ENCODE measurements around the gene MYH9.

The MYH9 gene

DNA sequence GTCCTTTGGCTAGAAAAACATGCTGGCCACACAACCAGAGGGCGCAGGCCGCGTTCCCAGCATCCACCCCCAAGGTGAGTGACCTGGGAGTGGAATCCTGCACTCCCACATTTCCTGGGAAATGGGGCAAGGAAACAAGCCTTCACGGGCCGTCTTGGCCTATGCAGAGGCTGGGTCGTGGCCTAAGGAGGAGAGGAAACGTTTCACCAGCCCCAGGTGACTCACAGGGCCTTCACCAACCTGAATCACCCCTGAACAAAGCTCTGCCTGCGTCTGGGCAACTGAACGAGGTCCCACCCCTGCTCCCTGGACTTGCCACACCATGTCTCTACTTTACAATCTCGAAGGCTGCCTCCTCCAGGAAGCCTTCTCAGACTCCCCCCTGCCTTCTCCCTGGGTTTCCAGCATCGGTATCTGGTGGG lies 13.2 kb downstream of the MYH9 start:
- WGBS, 2 experiments (ENCODE audit: insufficient coverage in 2 of 2): 81 to 95% methylated on average over 8 to 9 of the region's 11 CpGs

GRCh38 chr22:36373258-36373579 lies 14.5 kb downstream of the MYH9 start:
- peak overlapping the region; percentile 47 for H3K27ac ChIP-seq (ENCODE audit: low read depth, low read length, severe bottlenecking)
- 89 to 90% methylated on average over 6 to 7 of the region's 7 CpGs for WGBS, 2 experiments (ENCODE audit: insufficient coverage in 2 of 2)

More for the DNA sequence above, 13.2 kb downstream of the MYH9 start:
- Histone ChIP-seq H3K4me1 (ENCODE audit: control insufficient read depth, insufficient read depth, low read length, poor library complexity, severe bottlenecking) (peaks cover 84% of the 10 kb centered on the region), H3K27ac (ENCODE audit: low read depth, low read length, severe bottlenecking) (peak overlapping the region; percentile 2), H3K9me3 (ENCODE audit: control insufficient read depth, low read length) (no peaks in the 10 kb centered on the region), H3K4me3 (ENCODE audit: extremely low read depth, insufficient read depth, low read length, poor library complexity, severe bottlenecking) (no peak overlapping the region), H3K36me3 (ENCODE audit: control insufficient read depth, insufficient read depth, low read length) (peaks cover 76% of the 10 kb centered on the region)

GRCh38 chr22:36371920-36372319 lies 15.8 kb downstream of the MYH9 start:
- Histone ChIP-seq H3K27ac (ENCODE audit: low read depth, low read length, severe bottlenecking) (no peak overlapping the region), H3K9me3 (ENCODE audit: control insufficient read depth, low read length) (no peaks in the 10 kb centered on the region), H3K4me3 (ENCODE audit: extremely low read depth, insufficient read depth, low read length, poor library complexity, severe bottlenecking) (no peak overlapping the region), H3K36me3 (ENCODE audit: control insufficient read depth, insufficient read depth, low read length) (peaks cover 64% of the 10 kb centered on the region), H3K4me1 (ENCODE audit: control insufficient read depth, insufficient read depth, low read length, poor library complexity, severe bottlenecking) (peaks cover 94% of the 10 kb centered on the region)
- WGBS, 2 experiments (ENCODE audit: insufficient coverage in 2 of 2): no CpG with 5 or more reads among the region's 2 CpGs

More at GRCh38 chr22:36373258-36373579, 14.5 kb downstream of the MYH9 start:
- Histone ChIP-seq H3K9me3 (ENCODE audit: control insufficient read depth, low read length) (no peaks in the 10 kb centered on the region), H3K36me3 (ENCODE audit: control insufficient read depth, insufficient read depth, low read length) (peaks cover 64% of the 10 kb centered on the region), H3K4me1 (ENCODE audit: control insufficient read depth, insufficient read depth, low read length, poor library complexity, severe bottlenecking) (peaks cover 87% of the 10 kb centered on the region), H3K4me3 (ENCODE audit: extremely low read depth, insufficient read depth, low read length, poor library complexity, severe bottlenecking) (no peak overlapping the region)

GRCh38 chr22:36369922-36370791 lies 17.6 kb downstream of the MYH9 start:
- 71 to 79% methylated on average over 8 to 10 of the region's 11 CpGs for WGBS, 2 experiments (ENCODE audit: insufficient coverage in 2 of 2)
- Histone ChIP-seq H3K27ac (ENCODE audit: low read depth, low read length, severe bottlenecking) (peak overlapping the region; percentile 97), H3K36me3 (ENCODE audit: control insufficient read depth, insufficient read depth, low read length) (peaks cover 58% of the 10 kb centered on the region), H3K9me3 (ENCODE audit: control insufficient read depth, low read length) (no peaks in the 10 kb centered on the region), H3K4me3 (ENCODE audit: extremely low read depth, insufficient read depth, low read length, poor library complexity, severe bottlenecking) (no peak overlapping the region), H3K4me1 (ENCODE audit: control insufficient read depth, insufficient read depth, low read length, poor library complexity, severe bottlenecking) (peaks cover 94% of the 10 kb centered on the region)

DNA sequence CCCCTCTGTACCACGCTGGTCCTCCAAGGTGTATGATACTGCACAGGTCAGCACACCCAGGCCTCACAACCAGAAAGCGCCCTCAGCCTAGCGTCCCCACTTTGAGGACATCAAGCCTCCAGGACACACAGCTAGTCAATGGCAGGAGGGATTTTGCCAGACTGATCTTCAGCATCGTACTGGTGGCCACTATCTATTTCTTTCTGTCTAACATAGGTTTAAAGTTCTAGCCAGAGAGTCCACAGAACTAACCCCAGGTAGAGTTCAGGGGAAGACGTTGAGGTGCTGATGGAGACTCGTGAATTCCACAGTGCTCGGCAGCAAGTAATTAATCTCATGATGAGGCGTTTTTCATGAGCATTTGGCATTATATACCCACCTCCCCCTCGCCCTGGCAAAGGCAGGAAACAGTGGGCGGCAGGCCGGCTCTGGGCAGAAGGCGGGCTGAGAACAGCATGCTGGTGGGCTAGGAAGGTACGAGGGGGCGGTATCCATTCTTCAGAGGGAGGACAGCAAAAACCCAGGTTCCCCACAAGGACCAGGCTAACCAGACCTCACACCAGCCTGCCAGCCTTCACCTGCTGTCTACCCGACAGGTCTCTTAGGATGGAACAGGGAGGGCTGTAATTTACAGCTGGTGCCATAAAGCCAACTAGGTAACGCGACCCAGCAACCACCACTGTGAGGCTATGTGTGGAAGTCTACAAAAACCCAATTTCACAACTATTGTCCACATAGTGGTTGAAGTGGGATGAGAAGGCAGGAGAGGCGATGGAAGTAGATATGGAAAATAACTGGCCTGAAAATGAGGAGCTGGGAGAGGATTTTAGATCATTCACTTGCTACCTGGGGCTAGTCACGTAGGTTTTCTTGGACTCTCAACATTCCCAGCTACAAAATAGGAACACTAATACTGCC lies 18.5 kb downstream of the MYH9 start:
- no peaks in the 10 kb centered on the region for H3K9me3 ChIP-seq (ENCODE audit: control insufficient read depth, low read length)
- 30 to 58% methylated on average over 6 of the region's 19 CpGs for WGBS, 2 experiments (ENCODE audit: insufficient coverage in 2 of 2)
- H3K36me3 ChIP-seq (ENCODE audit: control insufficient read depth, insufficient read depth, low read length): peaks cover 54% of the 10 kb centered on the region
- no peak overlapping the region for H3K4me3 ChIP-seq (ENCODE audit: extremely low read depth, insufficient read depth, low read length, poor library complexity, severe bottlenecking)
- H3K27ac ChIP-seq (ENCODE audit: low read depth, low read length, severe bottlenecking): peak overlapping the region; percentile 97
- H3K4me1 ChIP-seq (ENCODE audit: control insufficient read depth, insufficient read depth, low read length, poor library complexity, severe bottlenecking): peaks cover 94% of the 10 kb centered on the region

- peaks cover 96% of the 10 kb centered on the region for H3K4me1 ChIP-seq (ENCODE audit: control insufficient read depth, insufficient read depth, low read length, poor library complexity, severe bottlenecking)
- no peaks in the 10 kb centered on the region for H3K9me3 ChIP-seq (ENCODE audit: control insufficient read depth, low read length)
- no peak overlapping the region for H3K4me3 ChIP-seq (ENCODE audit: extremely low read depth, insufficient read depth, low read length, poor library complexity, severe bottlenecking)
- peak overlapping the region; percentile 97 for H3K27ac ChIP-seq (ENCODE audit: low read depth, low read length, severe bottlenecking)
- peaks cover 54% of the 10 kb centered on the region for H3K36me3 ChIP-seq (ENCODE audit: control insufficient read depth, insufficient read depth, low read length)
- WGBS, 2 experiments (ENCODE audit: insufficient coverage in 2 of 2): 38 to 40% methylated on average over 3 to 7 of the region's 13 CpGs
Observed at GRCh38 chr22:36368359-36368983, 19.3 kb downstream of the MYH9 start.

DNA sequence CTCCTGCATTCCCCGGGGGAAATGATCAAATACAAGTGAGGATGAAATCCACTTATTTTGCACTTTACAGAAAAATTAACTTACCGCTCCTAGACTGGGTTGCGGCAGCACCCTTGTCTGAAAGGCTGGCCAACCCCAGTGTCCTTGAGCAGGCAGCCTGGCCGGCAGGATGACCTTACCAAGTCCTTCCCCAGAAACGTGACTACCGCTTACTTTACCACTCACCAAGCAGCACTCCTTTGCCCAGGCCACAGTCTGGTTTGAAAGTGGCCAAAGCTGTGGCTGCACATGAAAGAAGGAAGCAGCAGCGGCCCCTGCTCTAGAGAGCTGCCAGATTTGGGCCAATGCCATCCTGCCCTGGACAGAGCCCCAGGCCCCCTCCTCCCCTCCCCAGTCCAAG lies 20.3 kb downstream of the MYH9 start:
- Histone ChIP-seq H3K36me3 (ENCODE audit: control insufficient read depth, insufficient read depth, low read length) (peaks cover 53% of the 10 kb centered on the region), H3K4me3 (ENCODE audit: extremely low read depth, insufficient read depth, low read length, poor library complexity, severe bottlenecking) (no peak overlapping the region), H3K9me3 (ENCODE audit: control insufficient read depth, low read length) (no peaks in the 10 kb centered on the region), H3K4me1 (ENCODE audit: control insufficient read depth, insufficient read depth, low read length, poor library complexity, severe bottlenecking) (peaks cover 96% of the 10 kb centered on the region), H3K27ac (ENCODE audit: low read depth, low read length, severe bottlenecking) (peak overlapping the region; percentile 97)
- 88 to 91% methylated on average over 1 to 6 of the region's 7 CpGs for WGBS, 2 experiments (ENCODE audit: insufficient coverage in 2 of 2)

GRCh38 chr22:36367066-36367465 lies 20.7 kb downstream of the MYH9 start:
- Histone ChIP-seq H3K4me3 (ENCODE audit: extremely low read depth, insufficient read depth, low read length, poor library complexity, severe bottlenecking) (no peak overlapping the region), H3K27ac (ENCODE audit: low read depth, low read length, severe bottlenecking) (peak overlapping the region; percentile 97)
- WGBS, 2 experiments (ENCODE audit: insufficient coverage in 2 of 2): 91 to 94% methylated on average over 11 of the region's 11 CpGs

DNA sequence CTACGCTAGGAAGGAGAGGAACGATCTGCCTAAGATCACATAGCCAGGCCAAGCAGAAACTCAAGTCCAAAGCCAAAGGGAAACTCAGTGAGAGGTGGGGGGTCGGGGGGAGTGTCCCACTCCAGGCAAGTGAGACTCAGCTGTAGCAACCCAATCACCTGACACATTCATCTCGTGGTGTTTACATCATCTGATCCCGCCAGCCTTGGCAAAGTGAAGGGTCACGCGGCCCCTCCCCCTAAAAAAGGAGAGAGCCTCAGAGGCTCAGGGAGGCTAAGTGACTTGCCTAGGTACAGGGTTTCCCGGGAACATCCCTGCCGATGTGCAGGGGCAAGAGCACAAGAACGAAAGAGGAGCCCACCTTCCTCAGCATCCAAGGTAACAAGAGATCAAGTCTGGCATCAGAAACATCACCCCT lies 21.5 kb downstream of the MYH9 start:
- H3K4me1 ChIP-seq (ENCODE audit: control insufficient read depth, insufficient read depth, low read length, poor library complexity, severe bottlenecking): peaks cover 96% of the 10 kb centered on the region
- 76 to 81% methylated on average over 8 of the region's 10 CpGs for WGBS, 2 experiments (ENCODE audit: insufficient coverage in 2 of 2)
- H3K27ac ChIP-seq (ENCODE audit: low read depth, low read length, severe bottlenecking): peak overlapping the region; percentile 97
- no peak overlapping the region for H3K4me3 ChIP-seq (ENCODE audit: extremely low read depth, insufficient read depth, low read length, poor library complexity, severe bottlenecking)
- H3K36me3 ChIP-seq (ENCODE audit: control insufficient read depth, insufficient read depth, low read length): peaks cover 55% of the 10 kb centered on the region
- H3K9me3 ChIP-seq (ENCODE audit: control insufficient read depth, low read length): no peaks in the 10 kb centered on the region

More at GRCh38 chr22:36367066-36367465, 20.7 kb downstream of the MYH9 start:
- Histone ChIP-seq H3K36me3 (ENCODE audit: control insufficient read depth, insufficient read depth, low read length) (peaks cover 53% of the 10 kb centered on the region), H3K9me3 (ENCODE audit: control insufficient read depth, low read length) (no peaks in the 10 kb centered on the region), H3K4me1 (ENCODE audit: control insufficient read depth, insufficient read depth, low read length, poor library complexity, severe bottlenecking) (peaks cover 96% of the 10 kb centered on the region)

GRCh38 chr22:36365020-36365411 lies 22.8 kb downstream of the MYH9 start:
- Histone ChIP-seq H3K27ac (ENCODE audit: low read depth, low read length, severe bottlenecking) (peak overlapping the region; percentile 97), H3K4me3 (ENCODE audit: extremely low read depth, insufficient read depth, low read length, poor library complexity, severe bottlenecking) (no peak overlapping the region), H3K36me3 (ENCODE audit: control insufficient read depth, insufficient read depth, low read length) (peaks cover 61% of the 10 kb centered on the region), H3K9me3 (ENCODE audit: control insufficient read depth, low read length) (no peaks in the 10 kb centered on the region), H3K4me1 (ENCODE audit: control insufficient read depth, insufficient read depth, low read length, poor library complexity, severe bottlenecking) (peaks cover 97% of the 10 kb centered on the region)
- 38 to 53% methylated on average over 4 of the region's 9 CpGs for WGBS, 2 experiments (ENCODE audit: insufficient coverage in 2 of 2)

Data from mesodermal cell (in vitro differentiated cells).